Measurements from ENCODE around the gene POLR2H.

DNA sequence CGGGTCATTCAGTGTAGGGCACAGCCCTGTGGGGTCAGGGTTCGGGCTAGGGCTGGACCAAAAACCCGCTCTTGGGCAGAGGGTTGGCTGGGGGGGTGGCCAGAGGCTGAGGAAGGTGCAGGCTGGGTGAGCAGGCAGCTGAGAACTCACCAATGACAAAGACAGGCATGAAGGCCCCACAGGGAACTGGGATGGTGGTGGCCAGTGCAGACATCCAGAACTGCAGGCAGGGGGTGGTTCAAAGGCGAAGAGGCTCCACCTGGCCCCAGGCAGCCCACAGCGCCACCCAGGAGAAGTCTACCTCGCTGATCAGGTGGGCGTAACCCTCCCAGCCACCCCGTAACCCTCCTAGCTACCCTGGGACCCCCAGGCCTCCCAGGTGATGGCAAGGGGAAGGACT lies 6.8 kb upstream of the POLR2H start:
- TF ChIP-seq, protein P1, sequence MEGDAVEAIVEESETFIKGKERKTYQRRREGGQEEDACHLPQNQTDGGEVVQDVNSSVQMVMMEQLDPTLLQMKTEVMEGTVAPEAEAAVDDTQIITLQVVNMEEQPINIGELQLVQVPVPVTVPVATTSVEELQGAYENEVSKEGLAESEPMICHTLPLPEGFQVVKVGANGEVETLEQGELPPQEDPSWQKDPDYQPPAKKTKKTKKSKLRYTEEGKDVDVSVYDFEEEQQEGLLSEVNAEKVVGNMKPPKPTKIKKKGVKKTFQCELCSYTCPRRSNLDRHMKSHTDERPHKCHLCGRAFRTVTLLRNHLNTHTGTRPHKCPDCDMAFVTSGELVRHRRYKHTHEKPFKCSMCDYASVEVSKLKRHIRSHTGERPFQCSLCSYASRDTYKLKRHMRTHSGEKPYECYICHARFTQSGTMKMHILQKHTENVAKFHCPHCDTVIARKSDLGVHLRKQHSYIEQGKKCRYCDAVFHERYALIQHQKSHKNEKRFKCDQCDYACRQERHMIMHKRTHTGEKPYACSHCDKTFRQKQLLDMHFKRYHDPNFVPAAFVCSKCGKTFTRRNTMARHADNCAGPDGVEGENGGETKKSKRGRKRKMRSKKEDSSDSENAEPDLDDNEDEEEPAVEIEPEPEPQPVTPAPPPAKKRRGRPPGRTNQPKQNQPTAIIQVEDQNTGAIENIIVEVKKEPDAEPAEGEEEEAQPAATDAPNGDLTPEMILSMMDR (conservative IDR thresholded peaks at IDR 0.05), result no peak
- no peak for TF ChIP-seq EZH2 (IDR thresholded peaks at IDR 0.05; ENCODE audit: low read depth)

Measured in PC-9 (cell line).